NCI-H128 (cell line): ENCODE measurements around the gene KRTAP10-12.

Source experiments
- DNase-seq: peaks from one replicate; lab custom pipeline; 2025; ENCODE audit not compliant: unreplicated experiment; lab: John Stamatoyannopoulos, UW

Gene KRTAP10-12

DNA sequence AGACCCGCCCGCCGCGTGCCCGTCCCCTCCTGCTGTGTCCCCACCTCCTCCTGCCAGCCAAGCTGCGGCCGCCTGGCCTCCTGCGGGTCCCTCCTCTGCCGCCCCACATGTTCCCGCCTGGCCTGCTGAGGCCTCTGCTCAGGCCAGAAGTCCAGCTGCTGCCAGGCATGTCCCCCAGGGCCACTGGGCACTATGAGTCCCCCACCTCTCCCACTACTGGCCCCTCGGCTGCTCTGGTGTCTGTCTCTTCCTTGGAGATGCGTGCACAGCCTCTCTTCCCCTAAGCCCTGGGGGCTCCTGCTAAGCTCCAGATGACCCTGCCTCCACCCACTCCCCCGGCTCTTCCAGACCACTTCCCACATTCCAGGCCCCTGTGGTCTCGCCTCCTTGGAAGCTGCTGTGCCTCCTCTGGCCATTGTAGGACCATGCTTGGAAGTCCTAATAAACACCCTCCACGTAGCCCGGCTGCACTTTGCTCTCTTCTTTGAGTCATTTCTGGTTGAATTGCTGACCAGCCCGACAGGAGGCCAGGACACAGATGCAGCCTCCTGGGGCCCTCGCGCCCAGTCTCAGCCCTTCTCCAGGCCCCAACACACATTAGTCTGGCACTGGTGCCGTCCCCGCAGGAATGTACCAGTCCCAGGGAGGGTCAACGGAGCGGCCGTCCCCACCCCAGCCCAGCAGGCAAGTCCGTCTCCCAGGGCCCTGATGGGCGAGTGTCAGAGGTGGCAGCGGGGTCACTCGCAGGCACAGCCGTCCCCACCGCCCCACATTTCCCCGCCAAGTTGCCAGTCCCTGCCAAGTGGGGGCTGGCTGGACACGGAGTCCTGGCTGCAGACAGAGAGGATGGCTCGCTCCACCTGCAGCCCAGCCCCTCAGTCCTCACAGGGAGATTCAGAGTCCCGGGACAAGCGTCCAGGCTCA, 1.1 kb downstream of the KRTAP10-12 start:
- no peak for DNase-seq

DNA sequence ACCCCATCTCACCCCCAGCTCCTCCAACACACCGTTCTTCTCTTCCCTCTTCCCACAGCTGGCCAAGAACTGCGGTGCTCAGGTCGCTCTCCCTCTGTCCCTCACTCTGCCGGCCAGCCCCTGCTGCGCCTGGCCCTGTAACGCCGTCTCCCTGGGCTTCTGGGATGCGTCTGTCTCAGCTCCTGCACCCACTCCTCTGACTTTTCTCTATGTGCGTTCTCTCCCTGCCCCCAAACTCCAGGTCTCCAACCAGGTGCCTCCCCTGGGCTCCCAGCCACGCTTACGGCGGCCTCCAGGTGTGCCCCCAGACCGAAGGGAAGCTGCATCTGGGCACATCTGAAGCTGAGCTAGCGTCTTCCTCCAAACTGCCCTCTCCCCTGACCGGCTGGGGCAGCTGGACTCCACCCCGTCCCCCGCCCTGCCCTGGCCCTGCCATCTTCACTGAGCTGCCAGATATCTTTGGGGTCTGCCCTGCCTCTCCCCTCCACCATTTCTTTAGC, 2.6 kb downstream of the KRTAP10-12 start:
- no peak for DNase-seq

DNA sequence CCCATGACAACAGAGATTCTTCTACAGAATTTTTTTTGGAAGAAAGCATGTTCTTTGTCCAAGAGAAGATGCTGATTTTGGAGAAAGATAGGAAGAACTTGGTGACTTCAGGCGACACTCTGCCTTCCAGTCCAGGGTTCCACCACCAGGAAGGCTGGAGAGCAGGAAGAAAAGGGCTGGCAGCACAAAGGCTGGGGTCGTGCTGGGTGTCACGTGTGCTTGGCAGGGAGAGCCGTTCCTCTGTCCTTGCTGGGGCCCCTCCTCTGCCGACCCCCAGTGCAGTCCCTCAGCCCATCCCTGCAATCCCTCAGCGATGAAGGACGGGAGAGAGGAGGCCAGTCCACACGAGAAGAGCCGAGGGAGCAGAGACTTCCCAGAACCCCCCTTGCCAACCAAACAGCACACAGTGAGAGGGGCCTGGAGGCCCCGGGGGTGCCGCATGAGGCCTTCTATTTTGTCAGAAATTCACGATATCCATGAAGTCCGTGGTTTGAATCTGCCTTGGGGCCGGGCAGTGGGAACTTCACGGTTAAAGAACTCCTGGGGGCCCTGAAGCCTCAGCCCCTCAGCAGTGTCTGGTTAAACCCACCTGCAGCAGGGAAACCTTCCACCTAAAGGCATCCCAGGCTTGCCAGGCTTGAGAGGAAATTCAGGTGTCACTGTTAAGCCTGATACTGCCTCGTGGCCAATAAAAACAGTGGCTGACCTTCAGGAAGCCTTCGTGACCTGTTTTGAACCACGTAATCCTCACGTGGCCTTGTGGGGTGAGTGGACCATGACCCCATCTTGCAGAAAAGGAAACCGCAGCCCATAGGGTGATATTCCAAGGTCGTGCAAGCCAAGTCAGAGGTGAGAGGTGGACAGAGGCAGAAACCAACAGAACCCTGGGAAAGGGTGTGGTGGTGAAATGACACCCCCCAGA, 3.4 kb downstream of the KRTAP10-12 start:
- no peak for DNase-seq

DNA sequence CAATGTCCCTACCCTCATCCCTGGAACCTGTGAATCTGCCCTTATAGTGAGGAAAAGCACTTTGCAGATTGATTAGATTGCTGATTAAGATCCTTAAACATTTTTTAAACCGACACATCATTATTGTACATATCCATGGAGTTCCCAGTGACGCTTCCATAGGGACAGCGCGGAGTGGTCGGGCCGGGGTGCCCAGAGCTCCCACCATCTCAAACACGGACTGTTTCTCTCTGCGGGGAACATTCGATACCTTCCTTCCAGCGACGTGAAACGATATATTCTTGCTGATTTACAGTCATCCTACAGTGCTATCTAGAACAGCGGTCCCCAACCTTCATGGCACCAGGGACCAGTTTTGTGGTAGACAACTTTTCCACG, 4.0 kb downstream of the KRTAP10-12 start:
- DNase-seq: no peak

DNA sequence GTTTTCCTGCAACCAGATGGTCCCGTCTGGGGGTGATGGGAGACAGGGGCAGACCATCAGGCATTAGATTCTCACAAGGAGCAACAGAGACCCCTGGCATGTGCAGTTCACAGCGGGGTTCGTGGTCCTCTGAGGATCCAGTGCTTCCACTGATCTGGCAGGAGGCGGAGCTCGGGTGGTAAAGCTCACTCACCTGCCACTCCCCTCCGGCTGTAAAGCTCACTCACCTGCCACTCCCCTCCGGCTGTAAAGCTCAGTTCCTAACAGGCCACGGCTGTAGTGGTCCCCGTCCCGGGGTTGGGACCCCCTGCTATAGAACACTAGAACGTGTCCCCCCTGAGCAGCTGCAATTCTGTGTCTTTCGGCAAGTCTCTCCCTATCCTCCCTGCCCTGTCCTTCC, 4.6 kb downstream of the KRTAP10-12 start:
- DNase-seq: no peak

DNA sequence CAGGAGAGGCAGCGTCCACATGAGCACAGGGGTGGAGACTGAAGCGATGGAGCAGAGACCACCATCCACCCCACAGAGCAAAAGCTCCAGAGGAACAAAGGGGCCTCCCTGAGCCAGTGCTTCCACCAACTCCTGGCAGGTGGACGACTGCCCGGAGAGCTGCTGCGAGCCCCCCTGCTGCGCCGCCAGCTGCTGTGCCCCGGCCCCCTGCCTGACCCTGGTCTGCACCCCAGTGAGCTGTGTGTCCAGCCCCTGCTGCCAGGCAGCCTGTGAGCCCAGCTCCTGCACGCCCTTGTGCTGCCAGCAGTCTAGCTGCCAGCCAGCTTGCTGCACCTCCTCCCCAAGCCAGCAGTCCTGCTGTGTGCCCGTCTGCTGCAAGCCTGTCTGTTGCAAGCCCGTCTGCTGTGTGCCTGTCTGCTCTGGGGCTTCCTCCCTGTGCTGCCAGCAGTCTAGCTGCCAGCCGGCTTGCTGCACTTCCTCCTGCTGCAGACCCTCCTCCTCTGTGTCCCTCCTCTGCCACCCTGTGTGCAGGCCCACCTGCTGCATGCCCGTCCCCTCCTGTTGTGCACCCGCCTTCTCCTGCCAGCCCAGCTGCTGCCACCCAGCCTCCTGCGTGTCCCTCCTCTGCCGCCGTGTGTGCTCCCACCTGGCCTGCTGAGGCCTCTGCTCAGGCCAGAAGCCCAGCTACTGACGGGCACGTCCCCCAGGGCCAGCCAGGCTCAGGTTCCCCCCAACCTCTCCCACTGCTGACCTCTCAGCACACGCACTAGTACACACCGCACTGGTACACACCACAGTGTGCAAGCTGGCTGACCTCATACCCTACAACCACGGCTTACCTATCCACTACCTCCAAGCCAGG, 5.4 kb downstream of the KRTAP10-12 start:
- DNase-seq: no peak

DNA sequence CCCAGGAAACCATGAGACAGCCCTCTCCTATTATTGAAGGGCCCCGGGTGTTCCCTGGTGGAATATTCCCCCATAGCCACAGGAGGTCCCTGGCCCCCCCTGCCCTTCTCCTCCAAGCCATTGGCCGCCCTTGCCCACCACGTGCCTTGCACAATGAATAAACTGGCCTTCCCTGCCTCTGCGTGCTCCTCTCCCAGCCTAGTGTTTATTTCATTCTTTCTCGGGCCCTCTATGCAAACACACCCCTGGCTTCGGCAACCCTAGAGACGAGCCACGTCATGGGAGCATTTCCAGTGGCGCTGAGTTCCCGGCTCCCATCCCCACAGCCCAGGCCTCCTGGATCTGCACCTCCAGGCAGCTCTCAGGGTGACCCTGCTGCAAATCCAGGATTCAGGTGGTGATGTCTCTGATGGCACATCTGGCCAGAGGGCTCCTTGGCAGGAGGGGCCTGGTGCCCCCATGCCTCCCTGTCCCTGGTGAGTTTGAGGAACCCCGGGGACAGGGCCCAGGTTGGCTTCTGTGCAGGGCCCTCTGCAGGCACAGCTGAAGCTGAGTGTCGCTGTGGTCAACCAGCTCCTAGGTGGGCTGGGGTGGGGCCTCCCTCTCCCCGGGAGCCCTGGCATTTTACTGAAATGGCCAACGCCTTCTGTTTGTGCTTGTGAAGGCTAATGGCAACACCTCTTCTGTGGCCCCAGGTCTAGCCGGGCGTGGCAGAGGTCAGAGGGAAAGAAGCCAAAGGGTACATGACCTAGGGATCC, 6.2 kb downstream of the KRTAP10-12 start:
- no peak for DNase-seq

DNA sequence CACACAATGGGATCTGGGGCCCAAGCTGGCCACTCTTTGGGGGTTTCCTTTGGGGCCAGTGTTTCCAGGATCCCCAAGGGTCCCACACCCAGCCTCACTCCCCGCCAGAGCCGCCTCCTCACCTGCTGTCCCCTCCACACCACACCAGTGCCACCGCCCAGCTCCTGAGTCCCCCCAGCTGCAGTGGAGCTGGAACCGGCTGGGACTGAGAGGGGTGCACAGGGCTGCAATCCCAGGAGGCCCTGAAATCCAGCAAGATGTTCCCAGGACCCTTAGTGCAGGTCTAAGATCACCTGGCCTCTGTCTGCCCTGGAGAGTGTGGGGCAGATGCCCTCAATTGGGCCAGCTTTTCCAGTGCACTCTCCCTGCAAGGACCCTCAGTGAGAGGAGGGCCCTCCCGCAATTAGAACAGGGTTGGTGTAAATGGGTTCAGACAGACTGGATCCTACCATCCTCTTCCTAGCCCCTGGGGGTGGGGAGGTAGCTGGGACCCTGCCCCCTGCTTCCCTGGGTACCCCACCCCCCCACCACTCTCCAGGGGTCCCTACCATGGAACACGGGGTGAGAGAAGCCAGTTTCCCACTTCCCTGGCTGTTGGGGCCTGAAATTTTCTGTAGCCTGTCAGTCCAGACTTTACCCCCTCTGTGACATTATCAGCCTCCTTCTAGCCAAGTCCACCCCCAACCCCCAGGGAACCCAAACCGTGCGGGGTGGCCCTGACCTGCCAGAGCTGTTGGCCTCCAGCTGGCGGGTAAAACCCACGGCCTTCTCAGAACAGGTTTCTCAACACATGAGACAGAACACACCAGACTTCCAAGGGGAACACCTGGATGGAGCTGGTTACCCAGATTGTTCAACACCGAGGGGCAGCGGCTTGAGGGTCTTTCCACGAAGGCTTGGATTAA, 7.0 kb downstream of the KRTAP10-12 start:
- DNase-seq: no peak

DNA sequence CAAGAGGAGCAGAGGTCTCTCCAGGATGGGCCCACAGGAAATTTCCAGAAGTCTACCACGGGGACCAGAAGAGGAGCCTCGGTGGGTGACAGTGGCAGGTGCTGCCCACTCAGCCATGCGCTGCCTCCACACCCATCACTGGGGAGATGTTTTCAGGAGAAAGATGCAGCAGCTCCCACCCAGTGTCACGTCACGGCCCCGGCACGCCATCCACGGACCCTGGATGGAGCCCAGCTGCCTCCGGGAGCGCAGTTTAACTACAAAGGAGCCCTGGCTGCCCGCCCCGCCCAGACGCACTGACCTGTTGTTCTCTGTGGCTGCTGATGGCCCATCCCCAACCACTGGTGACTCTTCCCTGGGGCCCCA, 7.6 kb downstream of the KRTAP10-12 start:
- no peak for DNase-seq

DNA sequence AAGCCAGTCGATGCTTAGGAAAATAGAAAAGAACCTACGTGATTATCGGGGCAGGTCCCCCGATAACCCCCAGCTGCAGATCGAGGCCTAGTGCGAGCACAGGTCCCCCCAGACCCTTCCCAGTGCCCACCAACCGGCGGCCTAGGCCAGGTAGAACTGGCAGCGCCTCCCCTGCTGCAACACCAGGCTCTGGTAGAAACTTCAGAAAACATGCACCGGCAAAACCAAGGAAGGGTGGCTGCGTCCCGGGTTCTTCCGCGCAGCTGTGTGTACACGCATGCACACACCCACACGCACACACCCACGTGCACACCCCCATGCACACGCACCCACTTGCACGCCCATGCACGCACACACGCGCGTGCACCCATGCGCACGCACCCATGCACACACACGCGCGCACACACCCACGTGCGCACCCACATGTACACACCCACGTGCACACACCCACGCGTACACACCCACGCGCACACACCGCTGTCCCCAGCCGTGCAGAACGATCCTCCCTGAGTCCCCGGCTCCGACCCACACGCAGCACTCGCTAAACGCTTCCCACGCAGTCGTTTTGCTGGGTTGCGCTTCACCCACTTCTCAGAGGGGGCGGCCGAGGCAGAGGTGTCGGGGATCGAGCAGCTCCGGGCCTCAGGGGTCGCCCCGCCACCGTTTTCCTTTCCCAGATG, 9.2 kb downstream of the KRTAP10-12 start:
- no peak for DNase-seq

DNA sequence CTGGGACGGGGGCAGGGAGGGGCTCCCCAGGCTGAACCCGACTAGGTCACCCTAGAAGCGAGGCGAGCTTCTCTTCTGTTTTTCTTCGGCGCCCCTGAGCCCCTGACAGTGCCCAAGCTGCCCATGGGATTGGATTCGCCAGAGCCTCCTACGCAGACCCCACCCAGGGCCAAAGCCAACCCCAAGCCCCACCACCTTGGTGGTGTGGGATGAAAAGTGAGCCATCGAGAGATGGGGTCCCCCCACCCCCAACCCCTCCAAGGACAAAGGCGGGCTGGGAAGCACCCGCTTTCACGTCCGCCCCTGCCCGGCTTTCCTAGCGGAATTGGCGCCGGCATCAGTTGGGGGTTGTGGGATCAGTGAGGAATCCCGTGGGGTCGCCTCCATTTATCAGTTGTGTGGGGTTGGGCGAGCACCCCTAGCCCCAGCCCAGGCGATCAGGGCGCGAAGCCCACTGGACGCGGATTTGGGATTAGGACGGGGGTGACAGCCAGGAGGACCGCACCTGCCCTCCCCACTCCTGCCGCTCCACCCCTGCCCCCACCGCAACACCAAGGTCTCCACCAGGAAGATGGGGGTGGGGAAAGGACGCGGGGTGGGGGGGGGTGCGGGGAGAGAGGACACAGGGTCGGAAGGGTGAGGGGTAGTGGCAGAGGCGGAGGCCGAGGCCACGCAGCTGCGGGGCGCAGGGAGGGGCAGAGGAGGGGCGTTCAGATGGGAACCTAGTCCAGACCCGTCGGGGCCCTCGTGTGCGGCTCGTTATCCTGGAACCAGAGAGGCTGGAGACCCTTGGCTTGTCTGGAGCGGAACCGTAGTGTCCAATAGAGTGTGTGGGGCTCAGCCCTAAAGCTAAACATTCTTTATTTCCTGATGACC, 10.0 kb downstream of the KRTAP10-12 start:
- DNase-seq: no peak

DNA sequence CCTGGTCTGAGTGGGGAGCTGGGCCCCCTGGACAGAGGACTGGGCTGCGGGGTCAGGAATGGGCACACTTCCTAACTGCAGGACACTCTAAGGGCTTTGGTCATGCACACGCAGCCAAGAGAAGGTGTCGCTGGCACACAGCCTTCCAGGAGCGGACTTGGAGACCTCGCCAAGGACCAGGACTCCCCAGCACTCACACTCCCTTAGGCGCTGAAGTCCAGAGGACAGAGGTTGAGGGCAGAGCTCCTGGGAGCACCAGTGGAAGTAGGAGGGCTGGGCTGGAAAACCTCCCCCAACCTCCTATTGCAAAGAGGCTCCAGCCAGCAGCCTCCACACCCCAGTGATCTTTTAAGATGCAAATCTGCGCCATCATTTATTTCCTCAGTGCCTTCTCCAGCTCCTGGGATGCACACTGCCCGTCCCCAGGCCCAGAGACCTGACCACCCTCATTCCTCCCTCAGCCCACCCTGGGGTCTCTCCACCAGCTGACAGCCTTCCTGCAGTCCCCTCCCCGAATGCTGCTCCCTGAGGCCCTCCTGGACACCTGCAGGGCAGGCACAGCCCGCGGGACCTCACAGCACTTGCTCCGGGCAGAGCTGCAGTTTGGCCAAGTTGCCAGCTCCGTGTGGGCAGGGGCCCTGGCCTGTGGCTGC, 11.4 kb downstream of the KRTAP10-12 start:
- DNase-seq: no peak

DNA sequence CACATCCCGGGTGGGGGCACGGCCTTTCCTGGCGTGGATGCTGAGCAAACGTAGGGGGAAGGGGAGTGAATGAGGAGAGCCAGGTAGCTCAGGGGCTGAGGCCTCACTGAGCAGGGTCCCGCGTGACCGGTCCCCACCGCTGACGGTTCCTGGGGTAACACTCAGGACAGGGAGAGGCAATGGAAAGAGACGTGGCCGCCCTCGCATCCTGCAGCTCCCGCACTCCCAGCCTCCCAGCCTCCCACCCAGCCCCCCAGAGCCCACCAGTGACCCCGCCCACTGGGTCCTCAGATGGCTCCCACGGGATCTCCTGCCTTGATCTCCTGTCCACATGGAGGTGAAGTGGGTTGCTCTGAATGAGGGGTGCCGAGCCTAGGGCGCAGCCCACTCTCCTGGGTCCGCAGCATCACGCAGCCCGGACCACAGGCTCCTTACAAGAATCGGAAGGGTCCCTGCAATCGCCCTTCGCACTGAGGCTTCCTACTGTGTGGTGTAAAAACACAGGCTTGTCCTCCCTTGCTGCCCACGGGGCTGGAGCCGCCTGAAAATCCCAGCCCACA, 12.0 kb downstream of the KRTAP10-12 start:
- no peak for DNase-seq

DNA sequence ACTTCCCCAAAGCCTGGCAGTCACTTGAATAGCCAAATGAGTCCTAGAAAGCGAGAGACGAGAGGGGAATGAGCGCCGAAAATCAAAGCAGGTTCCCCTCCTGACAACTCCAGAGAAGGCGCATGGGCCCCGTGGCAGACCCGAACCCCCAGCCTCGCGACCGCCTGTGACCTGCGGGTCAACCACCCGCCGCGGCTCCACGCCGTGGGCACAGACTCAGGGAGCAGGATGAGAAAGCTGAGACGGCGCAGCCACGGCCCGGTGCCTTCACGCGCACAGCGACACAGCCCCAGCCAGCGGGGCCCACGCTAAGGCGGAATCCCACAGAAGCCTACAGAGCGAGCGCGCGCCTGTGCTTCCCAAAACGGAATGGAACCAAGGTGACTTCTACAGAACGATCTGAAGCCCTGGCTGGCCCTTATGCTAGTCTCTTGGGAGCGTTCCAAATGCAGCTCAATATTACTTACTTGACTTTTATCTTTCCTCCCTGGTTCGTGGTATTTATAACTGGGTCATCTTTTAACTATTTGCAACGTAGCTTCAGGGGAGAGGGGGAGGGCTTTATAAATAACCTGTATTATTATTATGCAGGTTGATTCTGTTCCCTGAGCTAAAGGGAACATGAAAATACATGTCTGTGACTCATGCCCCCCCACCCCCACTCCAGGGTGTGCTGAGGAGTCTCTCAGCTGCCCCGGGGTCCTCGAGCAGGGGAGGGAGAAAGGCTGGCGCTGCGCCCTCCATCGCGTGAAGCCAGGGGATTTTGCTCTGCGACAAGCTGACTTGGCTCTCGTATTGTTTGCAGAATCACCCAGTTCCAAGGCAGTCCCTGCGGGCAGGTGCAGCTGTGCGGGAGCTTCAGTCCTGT, 12.7 kb downstream of the KRTAP10-12 start:
- DNase-seq: peak; percentile 49

DNA sequence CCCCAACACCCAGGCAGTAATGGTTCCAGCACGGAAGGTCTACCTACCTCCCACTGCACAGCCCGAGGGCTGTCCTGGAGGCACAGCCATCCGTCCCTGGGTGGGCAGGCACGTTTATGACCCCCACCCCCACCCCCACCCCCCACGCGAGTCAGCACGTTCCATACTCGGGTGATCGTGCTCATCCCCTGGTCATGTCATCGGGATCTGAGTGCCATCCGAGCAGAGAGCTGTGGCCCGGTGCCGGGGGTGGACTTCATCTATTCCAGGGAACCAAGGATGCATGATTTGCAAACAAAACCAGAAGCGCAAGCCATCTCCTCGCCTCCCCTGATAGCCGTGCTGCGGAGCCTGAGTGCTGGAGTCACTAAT, 13.3 kb downstream of the KRTAP10-12 start:
- DNase-seq: no peak

DNA sequence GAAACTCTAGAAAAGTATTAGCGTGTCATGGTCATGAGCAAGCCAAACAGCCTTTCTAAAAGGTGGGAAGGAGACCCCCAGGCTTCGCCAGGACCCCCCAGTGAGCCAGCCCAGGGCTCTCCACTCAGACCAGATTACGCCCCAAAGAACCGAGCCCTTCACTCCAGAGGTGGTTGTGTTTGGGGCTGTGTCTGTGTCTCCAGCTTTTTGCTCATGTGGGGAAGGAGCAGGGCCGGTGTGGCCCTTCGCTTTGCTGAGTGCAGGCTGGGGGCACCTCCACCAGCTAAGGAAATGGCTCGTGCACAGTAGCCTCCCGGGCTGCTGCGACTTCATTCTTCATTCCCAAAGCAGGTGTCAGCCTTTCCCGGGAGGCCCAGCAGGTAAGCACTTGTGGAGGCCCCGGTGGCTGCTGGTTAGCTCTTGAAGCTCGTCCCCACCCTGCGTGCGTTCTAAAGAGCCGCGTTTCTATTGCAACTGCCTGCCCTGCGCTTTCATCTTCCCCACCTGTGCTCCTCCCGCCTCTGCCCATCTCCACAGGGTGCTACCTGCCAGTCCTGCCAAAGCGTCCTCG, 13.9 kb downstream of the KRTAP10-12 start:
- DNase-seq: peak; percentile 90
